ENCODE measurements around the gene GTF2F1.
"Not testable (repeated sequence)": the region's sequence is repeated elsewhere in the genome, so short reads cannot be mapped to it uniquely, and the experiment has no call there.

GTF2F1 gene

DNA sequence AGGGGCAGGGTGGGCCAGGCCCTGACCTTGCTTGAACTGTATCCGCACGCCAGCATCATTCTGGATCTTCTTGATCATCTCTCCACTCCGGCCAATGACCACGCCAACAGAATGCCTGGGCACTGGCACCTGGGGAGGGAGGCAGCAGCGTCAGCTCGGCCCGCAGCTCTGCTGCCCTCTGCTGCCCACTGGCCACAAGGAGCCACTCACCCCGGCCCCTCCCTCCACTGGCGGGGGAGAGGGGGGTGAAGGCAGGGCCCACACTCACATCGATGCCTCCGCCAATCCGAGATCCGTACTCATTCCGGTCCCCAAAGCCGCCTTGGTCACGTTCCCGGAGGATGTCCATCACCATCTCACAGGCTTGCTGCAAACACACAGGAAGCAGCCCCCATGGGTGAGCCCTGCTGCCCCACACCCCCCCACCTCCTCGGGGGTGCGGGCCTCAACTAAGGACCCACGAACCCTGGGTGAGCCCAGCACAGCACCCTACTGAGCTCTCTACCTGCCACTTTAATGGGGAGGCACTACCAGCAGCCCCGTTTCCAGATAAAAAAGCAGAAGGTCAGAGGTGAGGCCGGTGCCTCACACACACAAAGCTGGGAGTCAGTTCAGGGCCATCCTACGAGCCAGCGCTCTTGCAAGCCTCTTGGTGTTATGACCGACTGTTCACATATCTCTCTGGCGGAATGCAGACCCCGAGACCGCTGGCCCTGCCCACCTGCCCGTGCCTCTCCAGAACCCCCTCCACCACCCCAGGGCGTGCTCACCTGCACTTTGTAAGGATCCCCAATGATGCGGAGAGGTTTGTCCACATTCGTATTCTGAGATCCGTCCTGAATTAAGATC lies 25.0 kb upstream of the GTF2F1 start:
- no peak for DNase-seq

DNA sequence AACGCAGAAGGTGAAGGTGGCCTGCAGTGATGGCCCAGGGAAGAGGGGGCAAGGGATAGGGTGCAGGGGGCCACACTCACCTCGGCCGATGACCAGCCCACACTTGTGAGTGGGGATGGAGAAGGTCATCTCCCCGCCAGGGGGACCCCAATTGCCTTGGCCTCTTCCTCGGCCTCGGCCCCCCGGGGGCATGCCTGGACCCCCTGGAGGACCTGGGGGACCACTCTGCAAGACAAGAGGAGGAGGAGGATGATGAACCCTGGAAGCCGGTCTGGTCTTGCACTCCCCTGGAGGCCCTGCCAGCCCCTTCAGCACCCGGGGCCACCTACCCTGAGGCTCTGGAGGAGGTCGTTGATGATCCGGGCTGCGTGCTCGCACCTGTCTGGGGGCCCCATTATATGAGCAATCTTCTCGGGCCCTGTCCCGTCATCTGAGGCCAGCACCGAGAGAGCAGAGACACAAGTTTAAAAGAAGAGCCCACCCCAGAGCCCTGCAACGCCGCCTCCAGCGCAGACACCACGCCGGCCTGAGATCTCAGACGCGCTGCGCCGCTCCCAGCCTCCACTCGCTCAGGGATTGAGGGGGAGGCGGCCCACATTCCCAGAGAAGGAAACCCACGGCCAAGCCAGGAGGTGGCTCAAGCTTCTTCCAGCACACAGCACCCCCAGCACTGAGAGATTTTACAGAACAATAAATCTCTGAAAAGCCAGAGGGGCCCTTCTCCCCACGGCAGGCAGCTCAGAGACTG lies 23.9 kb upstream of the GTF2F1 start:
- no peak for DNase-seq

DNA sequence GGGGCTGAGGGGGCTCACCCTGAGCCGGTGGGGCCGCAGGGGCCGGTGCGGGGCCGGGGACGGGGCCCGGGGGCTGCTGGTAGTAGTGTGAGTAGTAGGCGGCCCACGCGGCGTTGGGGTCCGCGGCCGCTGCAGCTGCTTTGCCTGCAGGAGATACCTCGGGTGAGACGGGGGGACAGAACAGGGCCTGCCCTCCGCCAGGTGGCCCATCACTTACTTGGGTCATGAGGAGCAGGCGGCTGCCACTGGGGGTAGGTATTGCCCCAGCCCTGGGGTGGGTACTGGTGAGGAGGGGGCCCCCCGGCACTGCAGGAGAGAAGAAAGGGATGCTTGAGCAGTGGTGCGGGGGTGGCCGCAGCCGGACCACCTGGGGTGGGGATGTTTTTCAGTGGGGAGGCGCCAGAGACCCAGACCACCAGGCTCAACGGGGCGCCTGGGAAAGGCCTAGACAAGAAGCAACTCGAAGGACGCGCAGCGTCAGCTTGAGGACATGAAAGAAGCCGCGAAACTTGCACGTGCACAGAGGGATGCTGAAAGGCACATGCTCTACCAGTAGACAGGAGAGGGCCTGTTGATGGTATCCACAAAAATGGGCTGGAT lies 22.7 kb upstream of the GTF2F1 start:
- no peak for DNase-seq

DNA sequence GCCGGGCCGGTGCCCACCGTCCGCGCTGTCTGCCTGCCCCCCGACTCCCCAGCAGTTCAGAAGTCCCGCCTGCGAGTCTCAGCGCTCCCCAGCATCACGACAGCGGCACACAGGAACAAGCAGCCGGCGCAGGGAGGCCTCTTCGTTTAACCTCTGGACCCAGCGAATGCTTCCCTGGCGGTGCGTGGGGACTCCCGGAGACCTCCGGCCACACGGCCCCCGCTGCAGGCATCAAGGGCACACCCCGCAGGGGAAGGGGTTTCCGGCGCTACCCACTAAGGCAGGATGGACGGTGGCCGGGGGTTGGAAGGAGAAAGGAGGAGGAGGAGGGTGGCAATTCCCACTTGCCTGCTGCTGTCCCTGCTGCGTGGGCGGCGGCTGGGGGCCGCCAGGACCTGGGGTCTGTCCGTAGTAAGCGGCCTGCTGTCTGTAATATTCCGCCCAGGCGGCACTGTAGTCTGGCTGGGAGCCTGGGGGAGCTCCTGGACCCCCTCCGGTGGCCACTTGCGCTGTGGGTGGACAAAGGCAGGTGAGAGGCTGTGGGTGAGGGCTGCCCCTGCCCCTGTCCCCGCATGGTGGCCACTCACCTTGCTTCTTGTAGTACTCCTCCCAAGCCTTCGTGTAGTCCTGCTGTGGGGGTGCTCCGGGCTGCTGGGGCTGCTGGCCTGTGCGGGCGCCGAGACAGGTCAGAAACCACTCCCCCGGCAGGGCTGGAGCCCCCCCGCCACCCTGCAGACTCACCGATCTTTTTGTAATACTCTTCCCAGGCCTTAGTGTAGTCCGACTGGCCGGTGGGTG lies 22.0 kb upstream of the GTF2F1 start:
- DNase-seq: no peak

DNA sequence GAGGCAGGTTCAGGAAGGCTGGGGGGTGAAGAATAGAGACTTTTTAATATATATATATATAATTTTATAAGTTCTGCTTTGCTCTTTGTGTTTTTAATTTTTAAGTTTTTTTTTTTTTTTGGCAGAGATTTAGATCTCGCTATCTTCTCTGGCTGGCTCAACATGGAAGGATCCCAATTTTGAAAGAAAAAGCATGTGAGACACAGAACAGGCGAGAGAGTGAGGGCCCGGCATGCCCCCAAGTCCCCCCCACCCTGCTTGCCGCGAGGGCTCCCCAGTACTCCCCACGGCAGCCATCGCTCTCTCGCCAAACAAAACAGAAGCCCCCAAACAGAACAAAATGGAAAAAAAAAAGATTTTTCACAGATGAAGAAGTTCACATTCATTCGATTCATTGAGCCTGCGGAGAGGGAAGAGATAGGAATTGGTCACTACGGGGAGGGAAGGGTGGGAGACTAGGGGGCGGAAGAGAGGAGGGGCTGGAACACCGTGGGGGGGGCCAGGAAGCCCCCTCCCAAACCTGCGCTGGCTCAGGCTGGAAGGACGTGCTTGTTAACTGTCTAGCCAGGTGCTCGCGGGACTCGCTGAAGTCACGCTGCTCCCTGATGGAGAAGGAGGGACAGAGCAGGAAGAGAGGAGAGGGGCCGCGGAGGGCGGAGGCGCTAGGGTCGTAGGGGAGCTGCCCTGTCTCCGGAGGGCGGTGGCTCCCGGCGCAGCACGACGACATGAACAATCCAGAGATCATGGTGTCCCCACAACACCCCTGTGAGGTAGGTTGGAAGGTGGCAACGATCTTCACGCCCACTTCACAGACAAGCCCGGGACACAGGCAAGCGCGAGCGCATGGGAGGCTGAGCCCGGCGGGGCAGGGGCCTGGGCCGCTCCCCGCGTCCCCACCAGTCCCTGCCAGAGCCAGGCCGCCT lies 21.0 kb upstream of the GTF2F1 start:
- DNase-seq: no peak

DNA sequence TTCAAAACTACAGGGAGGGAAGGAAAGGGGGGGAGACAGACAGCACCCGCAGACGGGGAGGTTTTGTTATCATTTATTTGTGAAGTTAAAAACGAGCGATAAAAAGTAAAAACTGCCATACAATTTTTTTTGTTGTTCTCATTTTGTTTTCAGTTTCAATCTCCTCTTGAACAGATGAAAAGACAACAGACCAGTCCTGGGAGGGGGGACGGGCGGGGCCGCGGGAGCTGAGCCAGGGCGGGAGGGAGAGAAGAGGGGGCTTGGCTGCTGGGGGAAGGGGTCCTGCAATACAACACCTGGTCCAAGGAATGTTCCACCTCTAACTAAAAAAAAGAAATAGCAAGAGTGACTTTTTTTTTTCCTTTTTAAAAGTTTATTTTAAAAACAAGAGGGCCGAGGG lies 20.3 kb upstream of the GTF2F1 start:
- no peak for DNase-seq

DNA sequence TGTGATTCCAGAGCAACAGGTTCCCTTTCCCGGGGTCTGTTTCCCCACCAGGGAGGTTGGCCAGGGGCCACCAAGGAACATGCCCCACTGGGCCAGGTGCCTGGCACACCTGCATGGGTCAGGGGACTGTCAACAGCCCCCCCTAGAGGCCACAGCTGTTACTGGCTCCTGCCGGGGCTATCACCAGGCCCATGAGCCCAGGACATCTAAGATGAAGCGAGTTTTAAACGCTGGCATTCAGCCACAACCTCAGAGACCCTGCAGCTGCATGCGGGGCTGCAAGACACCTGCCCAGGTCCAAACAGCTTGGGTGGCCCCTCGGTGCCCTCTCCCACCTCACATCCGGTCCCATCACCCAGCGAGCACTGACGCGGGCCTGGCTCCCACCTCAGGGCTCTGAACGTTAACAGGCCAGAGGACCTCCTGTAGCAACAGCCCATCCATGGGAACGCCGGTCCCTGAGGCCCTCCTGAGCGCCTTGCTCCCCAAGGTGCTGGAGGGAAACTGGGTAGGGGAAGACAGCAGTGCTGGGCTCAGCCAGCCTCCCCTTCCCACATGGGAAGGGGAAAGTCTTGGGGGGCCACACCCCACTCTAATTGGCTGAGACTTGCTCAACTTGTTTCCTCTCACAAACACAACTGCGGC lies 19.6 kb upstream of the GTF2F1 start:
- no peak for DNase-seq

DNA sequence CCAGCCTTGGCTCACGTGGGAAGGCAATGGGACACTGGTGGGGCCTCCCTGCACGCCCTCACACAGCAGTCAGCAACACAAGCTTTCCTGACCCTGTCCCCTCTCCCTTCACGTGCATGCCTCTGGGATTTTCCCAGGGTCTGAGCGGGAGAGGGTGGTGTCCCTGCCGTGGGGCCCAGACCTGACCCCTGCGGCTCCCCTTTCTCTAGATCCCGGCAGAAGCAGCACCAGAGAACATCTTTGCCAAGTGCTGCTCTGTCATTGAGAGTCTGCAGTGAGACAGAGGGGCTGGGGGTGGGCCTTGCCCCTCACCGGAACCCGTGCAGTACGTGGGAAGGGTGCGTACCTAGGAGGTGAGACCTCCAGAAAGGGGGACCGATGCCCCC lies 19.1 kb upstream of the GTF2F1 start:
- DNase-seq: no peak

DNA sequence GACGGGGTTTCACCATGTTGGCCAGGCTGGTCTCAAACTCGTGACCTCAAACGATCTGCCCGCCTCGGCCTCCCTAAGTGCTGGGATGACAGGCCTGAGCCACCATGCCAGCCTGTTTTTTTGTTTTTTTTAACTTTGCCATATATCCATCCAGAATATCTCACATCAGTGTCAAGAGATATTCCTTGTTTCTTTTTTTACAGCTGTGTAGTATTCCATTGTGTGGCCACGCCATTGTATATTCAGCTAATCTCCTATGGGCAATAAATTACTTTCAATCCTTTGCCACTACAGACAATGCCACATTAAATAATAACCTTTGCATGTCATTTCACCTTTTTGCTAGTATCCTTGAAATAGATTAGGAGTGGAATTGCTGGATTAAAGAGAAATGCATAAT lies 16.4 kb upstream of the GTF2F1 start:
- no peak for DNase-seq

DNA sequence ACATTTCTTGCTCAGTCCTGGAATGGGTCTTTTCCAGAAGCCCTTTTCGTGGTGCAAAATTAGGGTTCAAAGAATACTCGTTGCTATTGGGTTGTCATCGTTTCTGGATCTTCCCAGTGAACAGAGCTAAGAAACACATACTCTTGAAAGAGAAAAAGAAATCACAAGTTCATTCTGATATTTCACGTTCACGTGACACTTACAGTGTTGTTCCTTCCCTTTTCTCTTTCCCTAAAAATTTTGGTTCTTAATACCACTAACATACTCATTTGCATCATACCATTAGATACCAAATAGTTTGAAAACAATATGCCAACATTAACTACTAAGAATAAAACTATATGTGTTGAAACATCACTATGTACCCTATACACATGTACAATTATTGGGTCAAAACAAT lies 13.4 kb upstream of the GTF2F1 start:
- DNase-seq: no peak

DNA sequence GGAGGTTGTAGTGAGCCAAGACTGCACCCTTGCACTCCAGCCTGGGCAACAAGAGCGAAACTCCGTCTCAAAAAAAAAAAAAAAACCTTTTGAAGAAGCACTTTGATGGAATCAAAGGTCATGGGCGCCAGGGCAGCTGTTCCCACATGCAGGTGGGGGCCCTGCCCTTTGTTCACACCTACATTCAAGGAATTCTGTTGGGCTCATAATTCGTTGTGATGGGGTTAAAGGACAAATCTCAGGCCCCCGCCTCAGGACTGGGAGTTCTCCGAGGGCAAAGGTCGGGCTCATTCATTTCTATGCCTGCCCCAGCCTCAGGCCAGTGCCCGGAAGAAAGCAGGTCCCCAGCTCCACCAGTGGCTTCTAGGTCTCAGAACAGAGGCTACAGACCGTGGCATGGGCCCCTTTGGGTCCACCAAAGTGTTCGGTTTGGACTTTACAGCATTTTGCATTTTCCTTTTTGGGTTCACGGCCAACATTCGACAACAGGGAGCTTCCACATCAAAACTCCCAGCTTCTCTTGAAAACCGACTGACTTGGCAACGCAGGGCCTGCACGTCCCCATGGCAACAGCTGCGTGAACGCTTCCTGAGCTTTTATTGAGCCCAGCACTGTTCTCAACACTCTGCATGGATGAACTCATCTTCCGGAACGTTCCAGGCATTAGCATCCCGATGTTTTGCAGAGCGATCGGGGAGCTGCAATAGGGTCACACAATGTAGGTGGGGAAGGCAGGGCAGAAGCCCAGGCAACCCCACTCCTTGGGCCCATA lies 10.1 kb upstream of the GTF2F1 start:
- DNase-seq: no peak

DNA sequence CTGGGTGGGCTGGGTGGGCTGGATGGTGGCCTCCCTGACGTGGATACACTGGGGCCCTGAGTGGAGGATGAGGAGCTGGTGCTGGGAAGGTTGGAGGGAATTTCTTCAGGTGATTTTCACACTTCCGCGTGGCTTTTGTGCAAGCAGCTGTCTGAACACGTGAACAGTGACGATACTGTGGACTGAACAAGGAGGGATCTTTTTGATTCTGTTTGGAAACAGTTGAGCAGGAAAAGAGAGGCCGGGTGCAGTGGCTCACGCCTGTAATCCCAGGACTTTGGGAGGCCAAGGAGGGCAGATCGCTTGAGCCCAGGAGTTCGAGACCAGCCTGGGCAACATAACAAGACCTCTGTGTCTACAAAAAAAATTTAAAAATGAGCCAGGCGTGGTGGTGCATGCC lies 9.1 kb upstream of the GTF2F1 start:
- DNase-seq: no peak

DNA sequence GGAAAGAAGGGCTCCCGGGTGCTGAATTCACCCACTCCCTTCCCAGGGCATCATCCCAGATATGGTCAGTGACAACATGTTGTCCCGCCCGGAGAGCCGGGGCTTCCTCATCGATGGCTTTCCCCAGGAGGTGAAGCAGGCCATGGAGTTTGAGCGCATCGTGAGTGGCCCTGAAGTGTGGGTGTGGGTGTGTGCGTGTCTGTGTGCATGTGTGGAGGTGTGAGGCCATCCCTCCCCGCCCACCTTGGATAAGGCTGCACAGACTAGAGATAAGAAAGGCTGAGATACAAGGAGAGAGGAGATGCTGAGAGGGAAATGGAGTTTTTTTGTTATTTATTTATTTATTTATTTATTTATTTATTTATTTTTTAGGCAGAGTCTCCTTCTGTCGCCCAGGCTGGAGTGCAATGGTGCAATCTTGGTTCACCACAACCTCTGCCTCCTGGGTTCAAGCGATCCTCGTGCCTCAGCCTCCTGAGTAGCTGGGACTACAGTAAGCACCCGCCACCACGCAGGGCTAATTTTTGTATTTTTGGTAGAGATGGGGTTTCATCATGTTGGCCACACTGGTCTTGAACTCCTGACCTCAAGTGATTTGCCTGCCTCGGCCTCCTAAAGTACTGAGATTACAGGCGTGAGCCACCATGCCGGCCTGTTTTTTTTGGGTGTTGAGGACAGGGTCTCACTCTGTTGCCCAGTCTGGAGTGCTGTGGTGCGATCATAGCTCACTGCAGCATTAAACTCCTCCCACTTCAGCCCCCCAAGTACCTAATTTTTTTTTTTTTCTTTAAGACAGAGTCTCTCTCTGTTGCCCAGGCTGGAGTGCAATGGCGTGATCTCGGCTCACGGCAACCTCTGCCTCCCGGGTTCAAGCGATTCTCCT lies 7.3 kb upstream of the GTF2F1 start:
- not testable (repeated sequence) for DNase-seq

DNA sequence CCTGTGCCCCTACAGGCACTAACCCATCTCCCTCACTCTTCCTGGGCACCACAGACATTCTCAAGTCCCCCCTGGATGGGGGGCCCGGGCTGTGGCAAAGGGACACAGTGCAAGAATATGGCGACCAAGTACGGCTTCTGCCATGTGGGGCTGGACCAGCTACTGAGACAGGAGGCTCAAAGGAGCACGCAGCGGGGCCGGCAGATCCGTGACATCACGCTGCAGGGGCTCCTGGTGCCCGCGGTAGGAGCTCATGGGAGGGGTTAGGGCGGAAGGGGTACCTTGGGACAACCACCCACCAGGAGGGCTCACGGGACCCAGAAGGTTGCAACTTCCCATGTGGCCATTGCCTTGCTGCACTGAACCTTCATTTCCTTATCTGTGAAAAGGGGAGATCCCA lies 3.3 kb upstream of the GTF2F1 start:
- DNase-seq: no peak

DNA sequence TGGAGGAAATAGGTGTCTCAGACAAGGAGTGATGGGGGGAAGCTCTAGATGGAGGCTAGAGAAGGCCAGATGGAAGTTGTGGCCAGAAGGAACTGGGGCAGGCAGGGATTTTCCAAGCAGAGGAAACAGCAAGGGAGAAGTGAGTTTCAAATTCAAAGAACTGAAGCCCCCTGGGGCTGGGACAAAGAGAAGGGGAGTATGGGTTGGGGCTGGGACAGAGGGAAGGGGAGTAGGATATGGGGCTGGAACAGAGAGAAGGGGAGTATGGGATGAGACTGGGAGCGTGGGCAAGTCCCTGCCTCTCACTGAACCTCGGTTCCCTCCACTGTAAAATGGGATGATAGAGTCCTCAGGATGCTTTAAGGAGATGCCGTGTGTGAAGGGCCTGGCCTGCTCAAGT lies 1.9 kb upstream of the GTF2F1 start:
- DNase-seq: no peak

DNA sequence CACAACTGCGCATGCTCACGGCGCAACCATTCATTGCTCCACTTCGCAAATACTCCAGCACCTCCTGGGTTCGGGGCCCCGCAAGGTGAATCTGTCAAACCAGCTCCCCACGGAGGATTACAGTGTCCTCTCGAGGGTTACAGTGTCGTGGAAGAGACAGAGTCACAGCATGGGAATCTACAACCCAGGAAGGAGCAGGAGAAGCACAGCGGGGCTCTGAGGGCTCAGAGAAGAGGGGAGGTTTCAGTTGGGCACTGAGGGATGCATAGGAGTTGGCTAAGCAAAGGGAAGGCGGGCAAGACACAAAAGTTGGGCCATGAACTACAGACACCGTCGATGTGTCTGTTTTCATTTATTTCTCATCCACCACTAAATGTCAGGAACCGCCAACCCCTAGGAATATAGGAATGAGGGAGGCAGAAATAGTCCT lies 1.0 kb upstream of the GTF2F1 start:
- DNase-seq: no peak

DNA sequence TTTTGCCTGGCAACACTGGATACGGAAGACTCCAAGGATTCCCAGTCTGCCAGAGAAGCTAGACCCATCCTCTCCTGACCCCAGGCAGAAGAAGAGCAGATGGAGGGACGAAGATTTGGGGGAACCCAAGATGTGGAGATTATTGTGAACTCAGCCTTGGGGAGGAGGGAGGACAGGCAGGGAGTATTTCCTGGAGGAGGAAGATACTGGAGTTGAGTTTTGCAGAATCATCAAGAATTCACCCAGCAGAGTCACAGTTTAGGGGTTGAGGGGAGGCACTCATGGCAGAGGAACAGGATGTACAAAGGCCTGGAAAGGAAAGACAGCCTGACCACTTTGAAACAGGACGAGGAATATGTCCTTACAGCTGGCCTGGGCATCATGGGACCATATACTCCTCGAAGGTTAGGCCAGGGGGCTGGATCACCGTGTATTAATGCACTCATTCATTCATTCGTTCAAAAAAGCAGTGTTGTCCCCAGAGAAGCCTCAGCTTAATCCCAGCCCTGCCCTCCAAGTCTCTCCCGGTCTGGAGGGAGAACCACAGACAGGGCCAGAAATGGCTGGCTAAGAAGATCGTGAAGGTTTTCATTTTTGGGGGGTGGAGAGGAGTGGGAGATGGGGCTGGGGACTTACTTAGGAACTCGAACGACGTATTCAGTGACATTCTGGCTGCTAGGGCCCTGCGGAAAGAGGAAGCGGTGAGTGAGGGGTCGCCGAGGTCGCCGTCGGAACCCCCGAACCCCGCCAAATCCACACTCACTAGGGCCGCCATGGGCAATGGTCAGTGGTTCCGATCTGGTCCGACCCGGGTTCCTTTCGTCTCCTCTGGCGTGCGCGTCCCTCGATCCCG lies 517 bp downstream of the GTF2F1 start:
- no peak for DNase-seq

DNA sequence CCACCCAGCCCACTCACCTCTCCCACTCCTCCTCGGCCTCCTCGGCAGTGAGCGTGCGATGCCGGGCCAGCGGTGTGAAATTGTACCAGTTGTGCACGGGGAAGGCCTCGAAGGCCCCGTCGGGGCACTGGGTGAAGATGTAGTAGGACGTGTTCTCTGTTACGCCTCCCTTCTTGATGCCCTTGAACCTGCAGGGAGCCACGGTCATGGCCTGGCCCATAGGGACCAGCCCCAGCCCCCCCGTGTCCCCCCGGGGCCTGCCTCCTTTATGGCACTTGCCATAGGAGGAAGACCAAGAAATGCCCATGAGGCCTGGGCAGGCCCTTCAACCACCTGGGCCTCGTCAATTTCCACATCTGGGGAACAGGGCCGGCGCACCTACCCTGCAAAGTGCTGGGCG lies 5.6 kb downstream of the GTF2F1 start:
- DNase-seq: no peak

DNA sequence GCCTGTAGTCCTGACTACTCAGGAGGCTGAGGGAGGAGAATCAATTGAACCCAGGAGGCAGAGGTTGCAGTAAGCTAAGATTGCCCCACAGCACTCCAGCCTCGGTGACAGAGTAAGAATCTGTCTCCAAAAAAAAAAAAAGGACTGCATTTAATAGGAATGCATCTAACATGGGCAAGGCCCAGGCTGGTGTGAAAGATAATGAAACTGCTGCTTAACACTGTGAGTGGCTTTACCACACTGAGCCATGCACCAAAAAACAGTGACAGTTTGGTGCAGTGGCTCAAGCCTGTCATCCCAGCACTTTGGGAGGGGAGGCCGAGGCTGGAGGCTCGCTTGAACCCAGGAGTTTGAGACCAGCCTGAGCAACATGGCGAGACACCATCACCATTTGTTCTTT lies 8.6 kb downstream of the GTF2F1 start:
- DNase-seq: no peak
